HL-60 (cell line): ENCODE measurements around the gene FIGN.

Source experiments
- GABPA ChIP-seq: IDR thresholded peaks from 2 replicates; pipeline ENCODE4 v1.6.1; 2012; ENCODE audit warnings: low read depth
- POLR2AphosphoS5 ChIP-seq: IDR thresholded peaks from 2 replicates; pipeline ENCODE4 v1.6.1; 2012; ENCODE audit warnings: low read depth
- TF ChIP-seq, protein P1 (sequence below): IDR thresholded peaks from one replicate; pipeline ENCODE4 v1.5.1; 2011; ENCODE audit warnings: low read length, control low read depth, inconsistent platforms; ENCODE audit not compliant: insufficient read depth

DNA sequence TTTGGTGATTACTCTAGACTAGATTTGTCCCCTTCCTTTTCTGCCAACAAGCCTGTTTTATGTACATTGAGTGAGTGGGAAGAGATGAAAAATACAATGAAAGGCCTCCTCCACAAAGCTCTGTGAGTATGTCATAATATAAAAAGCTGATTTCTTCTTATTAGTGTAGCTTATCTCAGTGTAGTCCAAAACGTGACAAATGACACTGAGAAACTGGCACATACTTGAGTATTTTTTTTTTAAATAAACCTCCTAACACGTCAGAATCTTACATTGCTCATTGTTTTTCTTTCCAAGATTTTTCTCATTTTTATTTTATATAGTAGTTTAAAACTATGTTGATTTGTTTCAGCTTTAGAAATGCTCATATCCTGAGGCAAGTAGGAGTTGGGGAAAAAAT is 17.9 kb upstream of the FIGN start:
- TF ChIP-seq, protein P1, sequence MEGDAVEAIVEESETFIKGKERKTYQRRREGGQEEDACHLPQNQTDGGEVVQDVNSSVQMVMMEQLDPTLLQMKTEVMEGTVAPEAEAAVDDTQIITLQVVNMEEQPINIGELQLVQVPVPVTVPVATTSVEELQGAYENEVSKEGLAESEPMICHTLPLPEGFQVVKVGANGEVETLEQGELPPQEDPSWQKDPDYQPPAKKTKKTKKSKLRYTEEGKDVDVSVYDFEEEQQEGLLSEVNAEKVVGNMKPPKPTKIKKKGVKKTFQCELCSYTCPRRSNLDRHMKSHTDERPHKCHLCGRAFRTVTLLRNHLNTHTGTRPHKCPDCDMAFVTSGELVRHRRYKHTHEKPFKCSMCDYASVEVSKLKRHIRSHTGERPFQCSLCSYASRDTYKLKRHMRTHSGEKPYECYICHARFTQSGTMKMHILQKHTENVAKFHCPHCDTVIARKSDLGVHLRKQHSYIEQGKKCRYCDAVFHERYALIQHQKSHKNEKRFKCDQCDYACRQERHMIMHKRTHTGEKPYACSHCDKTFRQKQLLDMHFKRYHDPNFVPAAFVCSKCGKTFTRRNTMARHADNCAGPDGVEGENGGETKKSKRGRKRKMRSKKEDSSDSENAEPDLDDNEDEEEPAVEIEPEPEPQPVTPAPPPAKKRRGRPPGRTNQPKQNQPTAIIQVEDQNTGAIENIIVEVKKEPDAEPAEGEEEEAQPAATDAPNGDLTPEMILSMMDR, result no peak
- TF ChIP-seq POLR2AphosphoS5 (no peak), GABPA (no peak)
